ENCODE measurements around the gene GINS2. TPM values are rescaled to one million over a fixed set of nuclear protein-coding genes. Genes with fewer than 3 reads are reported as not detected.

Gene GINS2
- total RNA-seq, 1 experiment from 2014 or later: 3.1 TPM

GRCh38 chr16:85643631-85644030 lies 45.1 kb downstream of the GINS2 start:
- DNase-seq (ENCODE audit: extremely low read depth, low read depth): no peak

GRCh38 chr16:85642762-85643358 lies 45.9 kb downstream of the GINS2 start:
- DNase-seq (ENCODE audit: extremely low read depth, low read depth): no peak

GRCh38 chr16:85641776-85642176 lies 47.0 kb downstream of the GINS2 start:
- DNase-seq (ENCODE audit: extremely low read depth, low read depth): no peak

- DNase-seq (ENCODE audit: extremely low read depth, low read depth): no peak
Observed at GRCh38 chr16:85641305-85641704, 47.4 kb downstream of the GINS2 start.

GRCh38 chr16:85640585-85640984 lies 48.2 kb downstream of the GINS2 start:
- no peak for DNase-seq (ENCODE audit: extremely low read depth, low read depth)

- DNase-seq (ENCODE audit: extremely low read depth, low read depth): no peak
Observed at GRCh38 chr16:85640254-85640558, 48.5 kb downstream of the GINS2 start.

- DNase-seq (ENCODE audit: extremely low read depth, low read depth): no peak
Observed at GRCh38 chr16:85639529-85640253, 49.1 kb downstream of the GINS2 start.

GRCh38 chr16:85638695-85639409 lies 49.9 kb downstream of the GINS2 start:
- DNase-seq (ENCODE audit: extremely low read depth, low read depth): no peak

- DNase-seq (ENCODE audit: extremely low read depth, low read depth): no peak
Observed at GRCh38 chr16:85637808-85638647, 50.7 kb downstream of the GINS2 start.

GRCh38 chr16:85637061-85637807 lies 51.5 kb downstream of the GINS2 start:
- no peak for DNase-seq (ENCODE audit: extremely low read depth, low read depth)

GRCh38 chr16:85636234-85636812 lies 52.4 kb downstream of the GINS2 start:
- DNase-seq (ENCODE audit: extremely low read depth, low read depth): no peak

GRCh38 chr16:85635545-85636140 lies 53.1 kb downstream of the GINS2 start:
- no peak for DNase-seq (ENCODE audit: extremely low read depth, low read depth)

GRCh38 chr16:85634747-85635544 lies 53.8 kb downstream of the GINS2 start:
- no peak for DNase-seq (ENCODE audit: extremely low read depth, low read depth)

- DNase-seq (ENCODE audit: extremely low read depth, low read depth): no peak
Observed at GRCh38 chr16:85633888-85634287, 54.9 kb downstream of the GINS2 start.

- DNase-seq (ENCODE audit: extremely low read depth, low read depth): no peak
Observed at GRCh38 chr16:85633438-85633743, 55.4 kb downstream of the GINS2 start.

- DNase-seq (ENCODE audit: extremely low read depth, low read depth): no peak
Observed at GRCh38 chr16:85632709-85633437, 55.9 kb downstream of the GINS2 start.

GRCh38 chr16:85631802-85632393 lies 56.9 kb downstream of the GINS2 start:
- DNase-seq (ENCODE audit: extremely low read depth, low read depth): no peak

GRCh38 chr16:85631230-85631629 lies 57.5 kb downstream of the GINS2 start:
- no peak for DNase-seq (ENCODE audit: extremely low read depth, low read depth)
